HepG2 (cell line): ENCODE data around the gene GFER. TPM values are rescaled to one million over a fixed set of nuclear protein-coding genes. Genes with fewer than 3 reads are reported as not detected.
A peak's percentile ranks its signal among the peaks of the same experiment; 100 is the strongest.

Experiments used
- ARID4A ChIP-seq: sonication (generic); formaldehyde crosslinking; IDR thresholded peaks from 2 replicates; pipeline ENCODE4 v1.5.0; 2020; ENCODE audit warnings: mild to moderate bottlenecking, missing genetic modification reagents, borderline replicate concordance
- DMAP1 ChIP-seq: IDR thresholded peaks from 2 replicates; pipeline ENCODE4 v1.6.1; 2016
- GATAD2A ChIP-seq: IDR thresholded peaks from 2 replicates; pipeline ENCODE4 v1.6.1; 2016
- HHEX ChIP-seq: IDR thresholded peaks from 2 replicates; pipeline ENCODE4 v1.6.1; 2016; ENCODE audit warnings: control low read depth
- HINFP ChIP-seq: sonication (generic); formaldehyde crosslinking; IDR thresholded peaks from 2 replicates; pipeline ENCODE4 v1.4.0; 2020; ENCODE audit warnings: low read depth, mild to moderate bottlenecking, missing genetic modification reagents
- HNF4G ChIP-seq, 2 experiments: sonication (generic) in 1 of 2; formaldehyde crosslinking in 1 of 2; IDR thresholded peaks; 2 replicates each; pipeline versions ENCODE4 v1.4.0 to v1.6.1; 2011 to 2020; ENCODE audit warnings: borderline replicate concordance in 2 of 2, low read depth in 2 of 2, mild to moderate bottlenecking in 2 of 2, low read length in 1 of 2, missing genetic modification reagents in 1 of 2, moderate library complexity in 1 of 2
- JUND ChIP-seq: sonication (generic); formaldehyde crosslinking; IDR thresholded peaks from 2 replicates; pipeline ENCODE4 v1.8.0; 2022; ENCODE audit warnings: mild to moderate bottlenecking, missing genetic modification reagents
- KDM5A ChIP-seq: fragments of 200-600 bp; sonication (generic); IDR thresholded peaks from 2 replicates; pipeline ENCODE4 v1.7.0; 2018; ENCODE audit warnings: antibody characterized with exemption, mild to moderate bottlenecking, low read length, borderline replicate concordance
- MTF2 ChIP-seq: sonication (generic); formaldehyde crosslinking; IDR thresholded peaks from 2 replicates; pipeline ENCODE4 v1.5.0; 2020; ENCODE audit warnings: missing genetic modification reagents, borderline replicate concordance
- NAIF1 ChIP-seq: sonication (generic); formaldehyde crosslinking; IDR thresholded peaks from 2 replicates; pipeline ENCODE4 v1.5.0; 2020; ENCODE audit warnings: mild to moderate bottlenecking, missing genetic modification reagents, borderline replicate concordance
- RNF219 ChIP-seq: sonication (generic); formaldehyde crosslinking; IDR thresholded peaks from 2 replicates; pipeline ENCODE4 v1.5.0; 2020; ENCODE audit warnings: mild to moderate bottlenecking, missing genetic modification reagents
- SETDB1 ChIP-seq: sonication (generic); formaldehyde crosslinking; IDR thresholded peaks from 2 replicates; pipeline ENCODE4 v1.5.1; 2020; ENCODE audit warnings: missing genetic modification reagents, mild to moderate bottlenecking, borderline replicate concordance
- SNAPC2 ChIP-seq: sonication (generic); formaldehyde crosslinking; IDR thresholded peaks from 2 replicates; pipeline ENCODE4 v1.8.1; 2022; ENCODE audit warnings: mild to moderate bottlenecking, missing genetic modification reagents
- SRSF4 ChIP-seq: fragments of 200-400 bp; formaldehyde crosslinking; IDR thresholded peaks from one replicate; pipeline ENCODE4 v1.6.1; 2018; ENCODE audit warnings: mild to moderate bottlenecking, low read depth, low read length, moderate library complexity; ENCODE audit not compliant: poor library complexity, severe bottlenecking
- ZBTB7A ChIP-seq: sonication (generic); formaldehyde crosslinking; IDR thresholded peaks from 2 replicates; pipeline ENCODE4 v1.8.0; 2022; ENCODE audit warnings: mild to moderate bottlenecking, missing genetic modification reagents
- ZNF24 ChIP-seq: fragments of 450-650 bp; IDR thresholded peaks from 2 replicates; pipeline ENCODE4 v1.6.1; 2017; ENCODE audit warnings: antibody characterized with exemption, mild to moderate bottlenecking
- ZNF335 ChIP-seq: sonication (generic); formaldehyde crosslinking; IDR thresholded peaks from 2 replicates; pipeline ENCODE4 v1.4.0; 2020; ENCODE audit warnings: missing genetic modification reagents
- ZNF501 ChIP-seq: sonication (generic); formaldehyde crosslinking; IDR thresholded peaks from 2 replicates; pipeline ENCODE4 v1.5.1; 2020; ENCODE audit warnings: mild to moderate bottlenecking, moderate library complexity, missing genetic modification reagents
- ZNF570 ChIP-seq: sonication (generic); formaldehyde crosslinking; IDR thresholded peaks from 2 replicates; pipeline ENCODE4 v1.4.0; 2020; ENCODE audit warnings: mild to moderate bottlenecking, missing genetic modification reagents, borderline replicate concordance
- ZNF580 ChIP-seq: IDR thresholded peaks from 2 replicates; pipeline ENCODE4 v1.6.1; 2016; ENCODE audit warnings: low read depth, borderline replicate concordance
- polyA plus RNA-seq, 8 experiments: library from polyadenylated mRNA; depleted of rRNA in 3 of 8; stranded (reverse) in 7 of 8; unstranded in 1 of 8; fragments of >200 nt; fragmentation: Illumina TruSeq in 4 of 8; extraction: Trizol in 4 of 8; gene quantifications; 2 replicates each; pipeline versions ENCODE4 v1.2.1 to v1.2.3, GENCODE V29; 2011 to 2016; ENCODE audit warnings: low read depth in 4 of 8, missing spikeins in 1 of 8, mixed read lengths in 1 of 8; ENCODE audit not compliant: insufficient read depth in 1 of 8
- total RNA-seq, 5 experiments: library from RNA; depleted of rRNA; stranded (reverse); fragments of >200 nt; fragmentation: Illumina TruSeq; extraction: Trizol; gene quantifications; 2 replicates each; pipeline ENCODE4 v1.2.3, GENCODE V29; 2016; ENCODE audit warnings: low read depth in 1 of 5

GFER gene
- total and polyA plus RNA-seq, 2 of the 13 experiments (the other 11 are each of a cell fraction or from before 2014, with no cell fraction given), result 28.6 to 71.7 TPM

- TF ChIP-seq ZNF24 (no peak), ZNF501 (CRISPR knock-in tag) (peak; percentile 56; the same call in 1 of the 2 replicates), DMAP1 (CRISPR knock-in tag) (peak; percentile 40; the same call in 1 of the 2 replicates), SETDB1 (no peak), MTF2 (CRISPR knock-in tag) (no peak), HNF4G (IDR thresholded peaks at IDR 0.05; ENCODE audit: borderline replicate concordance, low read depth, low read length) (no peak), HNF4G (CRISPR knock-in tag; IDR thresholded peaks at IDR 0.05; ENCODE audit: borderline replicate concordance, low read depth) (no peak), ARID4A (CRISPR knock-in tag) (peak; percentile 69), JUND (CRISPR knock-in tag) (peak; percentile 43; the same call in 1 of the 2 replicates), SRSF4 (no peak), ZNF570 (CRISPR knock-in tag) (no peak), ZNF335 (CRISPR knock-in tag) (no peak), KDM5A (no peak), RNF219 (CRISPR knock-in tag) (no peak), GATAD2A (peak; percentile 49), HINFP (CRISPR knock-in tag) (no peak), ZBTB7A (CRISPR knock-in tag) (peak; percentile 67), ZNF580 (CRISPR knock-in tag) (no peak), HHEX (CRISPR knock-in tag) (no peak), SNAPC2 (CRISPR knock-in tag) (no peak), NAIF1 (CRISPR knock-in tag) (no peak)
These were observed 43.3 kb downstream of the GFER start (continued) for GRCh38 chr16:2027024-2028010.
